ENCODE data around the gene ZDHHC11B.
"Not testable (repeated sequence)": the region's sequence is repeated elsewhere in the genome, so short reads cannot be mapped to it uniquely, and the experiment has no call there.

ZDHHC11B gene

DNA sequence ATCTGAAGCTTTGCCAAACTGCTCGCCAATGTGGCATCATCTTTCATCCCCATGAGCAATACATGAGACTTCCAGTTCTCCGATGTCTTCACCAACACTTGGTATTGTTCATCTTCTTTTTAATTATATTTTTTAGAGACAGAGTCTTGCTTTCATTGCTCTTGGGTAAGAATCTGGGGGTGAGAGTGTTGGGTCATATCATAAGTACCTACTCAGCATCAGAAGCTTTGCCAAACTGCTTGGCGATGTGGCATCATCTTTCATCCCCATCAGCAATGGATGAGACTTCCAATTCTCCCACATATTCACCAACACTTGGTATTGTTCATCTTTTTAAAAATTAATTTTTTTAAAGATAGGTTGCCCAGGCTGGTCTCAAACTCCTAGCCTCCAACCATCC lies 30.9 kb upstream of the ZDHHC11B start:
- DNase-seq (ENCODE audit: extremely low spot score) = no peak
- TF ChIP-seq FOXK2 (IDR thresholded peaks at IDR 0.05) (no peak), SP1 (IDR thresholded peaks at IDR 0.05) (no peak), SUZ12 (IDR thresholded peaks at IDR 0.05) (no peak), L3MBTL2 (conservative IDR thresholded peaks at IDR 0.05) (no peak), FOXA1 (IDR thresholded peaks at IDR 0.05) (no peak), TARDBP (IDR thresholded peaks at IDR 0.05) (no peak), HDGF (IDR thresholded peaks at IDR 0.05; ENCODE audit: borderline replicate concordance) (no peak), CTBP1 (IDR thresholded peaks at IDR 0.05; ENCODE audit: borderline replicate concordance) (no peak), LEF1 (IDR thresholded peaks at IDR 0.05; ENCODE audit: borderline replicate concordance) (no peak)
- TF ChIP-seq, protein P1, sequence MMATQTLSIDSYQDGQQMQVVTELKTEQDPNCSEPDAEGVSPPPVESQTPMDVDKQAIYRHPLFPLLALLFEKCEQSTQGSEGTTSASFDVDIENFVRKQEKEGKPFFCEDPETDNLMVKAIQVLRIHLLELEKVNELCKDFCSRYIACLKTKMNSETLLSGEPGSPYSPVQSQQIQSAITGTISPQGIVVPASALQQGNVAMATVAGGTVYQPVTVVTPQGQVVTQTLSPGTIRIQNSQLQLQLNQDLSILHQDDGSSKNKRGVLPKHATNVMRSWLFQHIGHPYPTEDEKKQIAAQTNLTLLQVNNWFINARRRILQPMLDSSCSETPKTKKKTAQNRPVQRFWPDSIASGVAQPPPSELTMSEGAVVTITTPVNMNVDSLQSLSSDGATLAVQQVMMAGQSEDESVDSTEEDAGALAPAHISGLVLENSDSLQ (IDR thresholded peaks at IDR 0.05) = no peak
- POLR2A ChIA-PET = no interaction called here
- CTCF ChIA-PET = no interaction called here

- CTCF ChIA-PET; POLR2A ChIA-PET; DNase-seq (ENCODE audit: extremely low spot score): not testable (repeated sequence)
Observed at GRCh38 chr5:813575-813974, 29.0 kb upstream of the ZDHHC11B start.

DNA sequence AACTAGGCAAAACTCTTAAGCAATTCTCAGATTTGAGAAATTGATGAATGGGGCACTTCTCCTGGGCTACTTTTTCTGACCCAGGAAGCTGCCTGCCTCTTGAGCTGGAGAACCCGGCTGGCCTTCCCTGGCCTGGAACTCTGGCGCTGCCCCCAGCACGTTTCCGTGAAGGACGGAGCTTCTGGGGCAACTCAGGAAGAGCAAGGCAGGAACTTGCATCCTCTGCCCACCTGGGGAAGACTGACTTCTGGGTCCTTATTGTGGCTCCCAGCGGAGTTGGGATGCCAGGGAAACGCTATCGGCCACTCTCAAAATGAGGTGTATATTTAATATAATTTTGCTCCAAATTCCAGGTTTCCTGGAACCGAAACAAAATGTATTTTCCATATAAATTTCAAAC lies 26.9 kb upstream of the ZDHHC11B start:
- DNase-seq (ENCODE audit: extremely low spot score); POLR2A ChIA-PET; CTCF ChIA-PET: not testable (repeated sequence)

DNA sequence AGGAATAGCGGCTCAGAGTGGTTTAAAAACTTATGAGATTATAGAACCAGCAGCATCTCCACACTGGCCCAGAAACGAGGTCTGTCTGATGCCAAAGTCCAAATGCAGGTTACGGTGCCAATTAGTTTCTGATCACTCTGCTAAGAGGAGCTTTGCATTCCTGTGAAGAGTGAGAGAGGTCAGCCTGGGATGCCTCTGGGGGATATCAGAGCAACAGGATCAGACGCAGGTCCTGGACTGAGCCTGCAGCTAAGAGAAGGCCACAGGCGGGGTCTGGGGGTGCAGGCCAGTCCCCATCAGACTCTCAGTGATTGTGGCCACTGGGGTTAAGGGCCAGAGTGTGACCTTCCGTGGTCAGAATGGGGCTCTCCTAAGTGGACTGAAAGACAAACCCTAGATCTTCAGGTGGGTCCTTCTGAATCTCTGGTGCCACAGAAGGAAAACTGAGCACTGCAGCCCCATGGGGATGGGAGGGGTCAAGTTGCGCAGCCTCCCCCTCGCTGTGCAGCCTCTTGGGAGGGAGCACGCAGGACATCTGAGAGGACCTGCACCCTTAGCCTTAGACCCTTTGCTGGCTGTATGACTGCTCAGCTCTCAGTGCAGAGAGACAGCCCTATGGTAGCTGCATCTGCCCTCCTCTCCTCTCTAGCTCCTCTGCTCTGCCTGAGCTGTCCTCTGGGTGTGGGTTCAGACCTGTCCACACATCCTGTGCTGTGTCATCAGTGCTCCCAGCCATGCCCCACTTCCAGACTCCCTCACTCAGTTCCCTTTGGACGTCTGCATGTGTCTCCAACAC lies 23.4 kb upstream of the ZDHHC11B start:
- CTCF ChIA-PET; DNase-seq (ENCODE audit: extremely low spot score); POLR2A ChIA-PET: not testable (repeated sequence)

- CTCF ChIA-PET = no interaction called here
- TF ChIP-seq, protein P1 (IDR thresholded peaks at IDR 0.05) = no peak
- no peak for TF ChIP-seq NFRKB (IDR thresholded peaks at IDR 0.05)
- no peak for TF ChIP-seq LEF1 (IDR thresholded peaks at IDR 0.05; ENCODE audit: borderline replicate concordance)
- no peak for TF ChIP-seq L3MBTL2 (conservative IDR thresholded peaks at IDR 0.05)
- no peak for TF ChIP-seq HDGF (IDR thresholded peaks at IDR 0.05; ENCODE audit: borderline replicate concordance)
- no peak for TF ChIP-seq ARNT (IDR thresholded peaks at IDR 0.05)
- no peak for TF ChIP-seq ZNF384 (IDR thresholded peaks at IDR 0.05)
- TF ChIP-seq TARDBP (IDR thresholded peaks at IDR 0.05) = no peak
- TF ChIP-seq FOXA1 (IDR thresholded peaks at IDR 0.05) = no peak
- TF ChIP-seq FOXM1 (IDR thresholded peaks at IDR 0.05; ENCODE audit: borderline replicate concordance) = no peak
- TF ChIP-seq CTBP1 (IDR thresholded peaks at IDR 0.05; ENCODE audit: borderline replicate concordance) = no peak
- TF ChIP-seq SUZ12 (IDR thresholded peaks at IDR 0.05) = no peak
- no peak for TF ChIP-seq FOXK2 (IDR thresholded peaks at IDR 0.05)
- no peak for TF ChIP-seq SP1 (IDR thresholded peaks at IDR 0.05)
- no peak for TF ChIP-seq ELF4 (IDR thresholded peaks at IDR 0.05)
- no peak for TF ChIP-seq BHLHE40 (IDR thresholded peaks at IDR 0.05; ENCODE audit: borderline replicate concordance)
- POLR2A ChIA-PET = no interaction called here
- no peak for DNase-seq (ENCODE audit: extremely low spot score)
Observed at GRCh38 chr5:801472-801871, 16.9 kb upstream of the ZDHHC11B start.

- DNase-seq (ENCODE audit: extremely low spot score); POLR2A ChIA-PET; CTCF ChIA-PET: not testable (repeated sequence)
Observed at GRCh38 chr5:801055-801454, 16.5 kb upstream of the ZDHHC11B start.

- DNase-seq (ENCODE audit: extremely low spot score); CTCF ChIA-PET: not testable (repeated sequence)
Observed at GRCh38 chr5:798505-799138, 14.1 kb upstream of the ZDHHC11B start.

GRCh38 chr5:797986-798385 lies 13.5 kb upstream of the ZDHHC11B start:
- POLR2A ChIA-PET; CTCF ChIA-PET; DNase-seq (ENCODE audit: extremely low spot score): not testable (repeated sequence)

More at GRCh38 chr5:798505-799138, 14.1 kb upstream of the ZDHHC11B start:
- POLR2A ChIA-PET = not testable (repeated sequence)

GRCh38 chr5:795873-796272 lies 11.3 kb upstream of the ZDHHC11B start:
- CTCF ChIA-PET; DNase-seq (ENCODE audit: extremely low spot score); POLR2A ChIA-PET: not testable (repeated sequence)

DNA sequence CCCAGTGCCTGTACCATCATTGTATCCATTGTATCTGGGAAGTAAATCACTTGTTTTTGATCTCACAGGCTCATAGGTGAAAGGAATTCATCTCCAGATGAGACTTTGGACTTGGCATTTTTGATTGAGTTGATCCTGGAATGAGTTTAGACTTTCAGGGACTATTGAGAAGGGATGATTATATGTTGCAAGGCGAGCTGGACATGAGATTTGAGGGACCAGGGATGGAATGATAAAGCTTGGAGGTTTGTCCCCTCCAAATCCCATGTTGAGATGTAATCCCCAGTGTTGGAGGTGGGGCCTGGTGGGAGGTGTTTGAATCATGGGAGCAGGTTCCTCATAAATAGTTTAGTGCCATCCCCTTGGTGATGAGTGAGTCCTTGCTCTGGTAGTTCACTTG lies 10.4 kb upstream of the ZDHHC11B start:
- CTCF ChIA-PET = interaction anchor here (0.6 kb wide), 1 partner anchor 122 kb away, joined by 3 read pairs; no protein-coding TSS in a partner anchor
- POLR2A ChIA-PET; DNase-seq (ENCODE audit: extremely low spot score): not testable (repeated sequence)

DNA sequence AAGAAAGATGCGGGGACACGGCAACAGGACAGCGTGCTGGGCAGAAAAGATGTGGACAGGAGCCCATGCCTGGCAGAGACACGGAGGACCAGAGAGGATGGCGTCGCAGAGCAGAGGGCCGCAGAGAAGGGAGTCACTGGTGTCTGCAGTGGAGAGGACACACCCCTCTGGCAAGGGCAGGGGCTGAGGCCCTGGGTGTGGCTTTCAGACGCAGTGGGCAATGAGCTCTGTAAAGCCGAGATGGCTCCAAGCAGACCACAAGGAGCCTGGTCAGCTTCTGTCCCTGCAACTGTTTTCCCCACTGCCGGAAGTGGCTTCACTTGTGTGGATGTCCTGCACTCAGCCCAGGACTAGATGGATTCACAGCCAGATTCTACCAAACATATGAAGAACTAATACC lies 4.2 kb upstream of the ZDHHC11B start:
- CTCF ChIA-PET; DNase-seq (ENCODE audit: extremely low spot score); POLR2A ChIA-PET: not testable (repeated sequence)

DNA sequence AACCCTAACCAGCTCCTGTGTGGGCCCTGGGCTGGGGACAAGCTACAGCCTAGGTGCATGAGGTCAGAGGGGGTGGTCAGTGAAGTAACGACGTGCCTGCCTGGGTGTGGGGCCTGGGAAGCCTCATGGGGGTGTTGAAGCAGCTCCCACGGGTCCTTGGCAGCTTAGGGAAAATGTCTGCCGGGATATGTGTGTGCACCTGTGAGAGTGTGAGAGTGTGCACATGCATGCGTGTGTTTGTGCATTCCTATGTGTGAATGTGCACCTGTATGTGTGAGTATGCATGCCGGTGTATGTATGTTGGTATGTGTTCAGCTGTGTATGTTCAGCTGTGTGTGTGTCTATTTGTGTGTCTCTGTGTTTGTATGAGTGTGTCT lies 3.3 kb upstream of the ZDHHC11B start:
- DNase-seq (ENCODE audit: extremely low spot score); POLR2A ChIA-PET: not testable (repeated sequence)
- CTCF ChIA-PET = interaction anchor here (0.6 kb wide), 1 partner anchor 50 kb away, joined by 3 read pairs; no protein-coding TSS in a partner anchor

DNA sequence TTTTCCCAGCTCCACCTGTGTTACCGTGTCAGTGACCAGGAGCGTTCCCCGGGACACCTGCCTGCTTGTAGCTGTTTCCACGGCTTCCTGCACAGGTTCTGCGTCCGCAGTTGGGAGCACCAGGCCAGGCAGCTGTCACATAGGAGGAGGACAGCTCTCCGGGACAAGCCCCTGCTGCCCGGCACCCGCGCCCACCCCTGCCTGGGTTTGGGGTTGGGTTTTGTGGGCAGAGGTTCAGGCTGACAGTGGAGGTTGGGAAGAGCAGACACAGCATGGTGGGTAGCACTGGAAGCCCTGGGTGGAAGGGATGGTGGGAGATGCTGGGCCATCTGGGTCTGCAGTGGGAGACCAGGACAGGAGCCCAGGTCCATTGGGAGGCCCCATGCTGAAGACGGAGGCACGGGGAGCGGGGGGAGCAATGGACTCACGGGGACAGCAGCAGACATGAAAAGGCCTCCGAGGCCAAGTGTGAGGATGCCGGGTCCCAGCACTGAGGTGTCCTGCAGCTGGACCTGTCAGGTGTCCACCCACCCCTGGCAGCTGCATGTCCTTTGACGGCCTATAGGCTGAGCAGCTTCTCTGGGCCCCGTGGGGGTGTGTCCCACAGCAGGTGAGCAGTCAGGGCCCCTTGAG lies 2.8 kb upstream of the ZDHHC11B start:
- CTCF ChIA-PET = interaction anchor here (0.6 kb wide), 1 partner anchor 50 kb away, joined by 3 read pairs; no protein-coding TSS in a partner anchor
- POLR2A ChIA-PET; DNase-seq (ENCODE audit: extremely low spot score): not testable (repeated sequence)

Data from HEK293T (cell line).